Naive thymus-derived CD8-positive, alpha-beta T cell (primary cell): ENCODE data around the gene CHD3. TPM values are rescaled to one million over a fixed set of nuclear protein-coding genes. Genes with fewer than 3 reads are reported as not detected.
A peak's percentile ranks its signal among the peaks of the same experiment; 100 is the strongest.

Experiments used
- ATAC-seq, 2 donors: fragments of 150-1000 bp; cut with Tn5 transposase in 1 of 2; sonication (Bioruptor Pico), chemical (Tn5 transposase) in 1 of 2; 1 replicate in 1 of 2; 2 replicates in 1 of 2; pipeline ENCODE4 v1.10.0; 2021; ENCODE audit warnings: mild to moderate bottlenecking in 2 of 2, moderate library complexity in 2 of 2
- POLR2A ChIA-PET: fragments of 350-600 bp; sonication (Branson Sonifier 250); formaldehyde crosslinking; loops from one replicate; lab custom pipeline; 2021; ENCODE audit warnings: antibody characterized with exemption; lab: Charles Lee
- DNase-seq, 10 donors: peaks; one replicate each; pipeline versions ENCODE4 v3.0.0 to v3.0.0-alpha.2; 2020 to 2022
- H3K27ac Mint-ChIP-seq, 10 donors: one replicate each; pipeline ENCODE4 v1.8.0; 2020 to 2022; ENCODE audit warnings: mild to moderate bottlenecking in 10 of 10, mixed read lengths in 10 of 10, moderate library complexity in 4 of 10, inconsistent platforms in 1 of 10
- H3K27me3 Mint-ChIP-seq, 5 donors: one replicate each; pipeline ENCODE4 v1.8.0; 2021 to 2022; ENCODE audit warnings: mixed read lengths in 5 of 5
- H3K36me3 Mint-ChIP-seq, 3 donors: one replicate each; pipeline ENCODE4 v1.8.0; 2020 to 2022; ENCODE audit warnings: mixed read lengths in 3 of 3, mild to moderate bottlenecking in 2 of 3, inconsistent platforms in 1 of 3
- H3K4me1 Mint-ChIP-seq, 4 donors: one replicate each; pipeline ENCODE4 v1.8.0; 2021 to 2022; ENCODE audit warnings: mixed read lengths in 4 of 4
- H3K4me3 Mint-ChIP-seq, 10 donors: one replicate each; pipeline ENCODE4 v1.8.0; 2020 to 2022; ENCODE audit warnings: mild to moderate bottlenecking in 10 of 10, mixed read lengths in 10 of 10, moderate library complexity in 6 of 10, inconsistent platforms in 1 of 10
- H3K9me3 Mint-ChIP-seq, 9 donors: one replicate each; pipeline ENCODE4 v1.8.0; 2020 to 2022; ENCODE audit warnings: mixed read lengths in 9 of 9, mild to moderate bottlenecking in 3 of 9, inconsistent platforms in 1 of 9, moderate library complexity in 1 of 9
- polyA plus RNA-seq, 3 donors: library from polyadenylated mRNA; unstranded; fragments of 300-500 nt; fragmentation: Illumina TruSeq; gene quantifications; one replicate each; pipeline ENCODE4 v1.2.3, GENCODE V29; 2021
- total RNA-seq, 8 experiments: library from RNA in 2 of 8; stranded (reverse) in 2 of 8; gene quantifications; one replicate each; pipeline ENCODE4 v1.2.3 and lab custom pipeline; 2021 to 2026

CHD3 gene
- total and polyA plus RNA-seq, 5 experiments from 2014 or later: 4.3 to 281 (median 29.2) TPM

DNA sequence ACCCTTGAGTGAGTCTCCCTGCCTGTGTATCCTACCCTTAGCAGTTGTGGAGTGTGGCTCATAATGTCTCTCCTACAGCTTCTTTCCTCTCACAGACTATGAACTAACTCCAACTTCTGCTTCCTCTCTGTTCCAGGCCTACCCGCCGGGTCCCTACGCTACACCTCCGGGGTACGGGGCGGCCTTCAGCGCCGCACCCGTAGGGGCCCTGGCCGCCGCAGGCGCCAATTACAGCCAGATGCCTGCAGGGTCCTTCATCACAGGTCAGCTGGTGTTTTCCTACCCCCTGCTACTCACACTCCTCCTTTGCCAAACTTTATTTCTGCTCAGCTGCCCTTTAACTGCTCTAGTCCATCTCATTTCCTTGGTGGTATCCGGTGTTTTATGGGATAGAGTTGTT, 22.1 kb downstream of the CHD3 start:
- POLR2A ChIA-PET: interaction anchor here (0.8 kb wide), 1 partner anchor 80 kb away, joined by 4 read pairs; no protein-coding TSS in a partner anchor
- H3K27ac Mint-ChIP-seq: peak overlapping the region in 7 of 10 donors; percentile 2 to 81 (median 55)
- H3K36me3 Mint-ChIP-seq: peaks cover 0 to 63% (median 16%) of the 10 kb centered on the region in 3 donors

GRCh38 chr17:7911116-7911515, 22.5 kb downstream of the CHD3 start:
- Mint-ChIP-seq H3K36me3 (peaks cover 0 to 59% (median 16%) of the 10 kb centered on the region in 3 donors), H3K27me3 (no peaks in the 10 kb centered on the region), H3K9me3 (no peaks in the 10 kb centered on the region), H3K4me1 (peaks cover 20 to 32% (median 26%) of the 10 kb centered on the region in 4 donors), H3K27ac (peak overlapping the region in 2 of 10 donors; percentile 4 to 37), H3K4me3 (no peak overlapping the region)
- ATAC-seq: no peak
- no peak for DNase-seq
- POLR2A ChIA-PET: interaction anchor here (1.2 to 1.8 kb wide), 2 partner anchors 13 to 54 kb away, joined by 4 to 6 read pairs; partner anchors contain the start of genes CYB5D1 and NAA38

More for the DNA sequence above, 22.1 kb downstream of the CHD3 start:
- Mint-ChIP-seq H3K4me1 (peaks cover 20 to 29% (median 26%) of the 10 kb centered on the region in 4 donors), H3K4me3 (no peak overlapping the region), H3K9me3 (no peaks in the 10 kb centered on the region), H3K27me3 (no peaks in the 10 kb centered on the region)
- ATAC-seq (no peak), DNase-seq (no peak)

DNA sequence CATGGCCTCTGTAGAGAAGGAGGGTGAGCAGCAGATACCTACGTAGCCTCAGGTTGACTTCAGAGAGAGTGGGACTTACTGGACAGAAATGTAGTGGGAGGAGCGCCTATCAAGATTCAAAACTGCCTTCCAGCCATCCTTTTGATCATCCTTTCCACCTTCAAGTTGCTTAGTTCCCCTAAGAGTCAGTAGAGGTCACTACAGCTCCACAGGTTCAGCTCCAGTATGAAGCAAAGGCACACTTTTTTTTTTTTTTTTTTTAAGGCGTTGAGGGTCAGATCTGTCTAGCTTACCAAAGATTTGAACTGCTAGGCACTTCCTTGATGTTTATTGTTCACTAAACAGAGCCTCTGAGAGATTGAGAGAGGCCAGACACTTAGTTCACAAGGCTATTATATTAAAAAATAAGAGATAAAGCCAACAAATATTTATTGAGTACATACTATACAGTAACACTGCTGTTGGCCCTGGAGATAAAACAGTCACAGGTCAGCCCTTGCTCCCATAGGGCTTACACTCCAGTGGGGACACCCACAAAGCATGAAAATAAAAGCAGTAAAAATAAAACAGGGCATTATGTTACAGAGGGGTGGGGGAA, 24.4 kb downstream of the CHD3 start:
- no peaks in the 10 kb centered on the region for H3K9me3 Mint-ChIP-seq
- POLR2A ChIA-PET: interaction anchor here (0.6 to 5.5 kb wide), 11 partner anchors 9 to 298 kb away, joined by 3 to 50 read pairs (median 5); partner anchors contain the start of genes CNTROB, NAA38 and TRAPPC1
- H3K27me3 Mint-ChIP-seq: no peaks in the 10 kb centered on the region
- peaks cover 0 to 41% (median 12%) of the 10 kb centered on the region in 3 donors for H3K36me3 Mint-ChIP-seq
- H3K4me1 Mint-ChIP-seq: peaks cover 31 to 42% (median 33%) of the 10 kb centered on the region in 4 donors
- H3K4me3 Mint-ChIP-seq: peak overlapping the region in 5 of 10 donors; percentile 28 to 67 (median 39)
- H3K27ac Mint-ChIP-seq: peak overlapping the region; percentile 11 to 94 (median 76)
- DNase-seq (peak in 9 of 10 donors; percentile 23 to 77 (median 62)), ATAC-seq (peak; percentile 15 to 47)

- H3K27me3 Mint-ChIP-seq: no peaks in the 10 kb centered on the region
- POLR2A ChIA-PET: interaction anchor here (0.8 to 6.3 kb wide), 18 partner anchors 8 to 374 kb away, joined by 3 to 110 read pairs (median 6); partner anchors contain the start of genes CNTROB, CYB5D1, KCNAB3 and NAA38
- peak in 1 of 2 donors; percentile 50 for ATAC-seq
- peak overlapping the region; percentile 72 to 96 (median 94) for H3K27ac Mint-ChIP-seq
- peaks cover 0 to 21% (median 4%) of the 10 kb centered on the region in 3 donors for H3K36me3 Mint-ChIP-seq
- no peaks in the 10 kb centered on the region for H3K9me3 Mint-ChIP-seq
- peak overlapping the region; percentile 86 to 93 (median 89) for H3K4me3 Mint-ChIP-seq
- H3K4me1 Mint-ChIP-seq: peaks cover 27 to 42% (median 32%) of the 10 kb centered on the region in 4 donors
- DNase-seq: no peak
Observed at GRCh38 chr17:7915179-7915610, 26.6 kb downstream of the CHD3 start.

GRCh38 chr17:7915611-7916384, 27.2 kb downstream of the CHD3 start, which contains the start of gene RNF227:
TSS of gene RNF227 (minus strand) at chr17:7916289. CDS start at chr17:7916195, 94 bp downstream.
- no peaks in the 10 kb centered on the region for H3K9me3 Mint-ChIP-seq
- POLR2A ChIA-PET: interaction anchor here (0.6 to 6.3 kb wide), 26 partner anchors 9 to 373 kb away, joined by 3 to 110 read pairs (median 4); partner anchors contain the start of genes CNTROB, CYB5D1, KCNAB3 and NAA38
- H3K4me3 Mint-ChIP-seq: peak within 1 kb of the TSS; percentile 86 to 93 (median 90)
- peaks cover 0 to 15% (median 0%) of the 10 kb centered on the region in 3 donors for H3K36me3 Mint-ChIP-seq
- DNase-seq (peak; percentile 61 to 91 (median 80)), ATAC-seq (peak; percentile 79 to 83)
- no peaks in the 10 kb centered on the region for H3K27me3 Mint-ChIP-seq
- peaks cover 26 to 42% (median 32%) of the 10 kb centered on the region in 4 donors for H3K4me1 Mint-ChIP-seq
- peak within 1 kb of the TSS; percentile 86 to 96 (median 94) for H3K27ac Mint-ChIP-seq

GRCh38 chr17:7916385-7916682, 27.7 kb downstream of the CHD3 start:
- Mint-ChIP-seq H3K27ac (peak overlapping the region; percentile 79 to 96 (median 90)), H3K36me3 (peaks cover 0 to 9% (median 0%) of the 10 kb centered on the region in 3 donors), H3K9me3 (no peaks in the 10 kb centered on the region), H3K4me1 (peaks cover 26 to 43% (median 32%) of the 10 kb centered on the region in 4 donors), H3K27me3 (no peaks in the 10 kb centered on the region), H3K4me3 (peak overlapping the region; percentile 82 to 93 (median 88))
- ATAC-seq (no peak), DNase-seq (no peak)
- POLR2A ChIA-PET: interaction anchor here (0.6 to 6.3 kb wide), 23 partner anchors 8 to 239 kb away, joined by 3 to 110 read pairs (median 5); partner anchors contain the start of genes CNTROB, CYB5D1, KCNAB3 and NAA38

- H3K27me3 Mint-ChIP-seq: no peaks in the 10 kb centered on the region
- peaks cover 25 to 44% (median 34%) of the 10 kb centered on the region in 4 donors for H3K4me1 Mint-ChIP-seq
- ATAC-seq: no peak
- H3K27ac Mint-ChIP-seq: peak overlapping the region; percentile 79 to 96 (median 90)
- H3K4me3 Mint-ChIP-seq: peak overlapping the region; percentile 82 to 93 (median 88)
- peaks cover 0 to 5% (median 0%) of the 10 kb centered on the region in 3 donors for H3K36me3 Mint-ChIP-seq
- no peak for DNase-seq
- POLR2A ChIA-PET: interaction anchor here (0.6 to 6.3 kb wide), 13 partner anchors 14 to 231 kb away, joined by 3 to 110 read pairs (median 6); partner anchors contain the start of genes CNTROB, CYB5D1, KCNAB3 and NAA38
- H3K9me3 Mint-ChIP-seq: no peaks in the 10 kb centered on the region
Observed at GRCh38 chr17:7916808-7917207, 28.2 kb downstream of the CHD3 start.

GRCh38 chr17:7922269-7922844, 33.8 kb downstream of the CHD3 start:
- Mint-ChIP-seq H3K9me3 (no peaks in the 10 kb centered on the region), H3K4me1 (peaks cover 7 to 25% (median 21%) of the 10 kb centered on the region in 4 donors), H3K36me3 (no peaks in the 10 kb centered on the region), H3K27ac (peak overlapping the region; percentile 93 to 99 (median 96)), H3K27me3 (no peaks in the 10 kb centered on the region), H3K4me3 (peak overlapping the region; percentile 79 to 88 (median 86))
- ATAC-seq (peak; percentile 67 to 84), DNase-seq (no peak)
- POLR2A ChIA-PET: interaction anchor here (0.7 to 3.2 kb wide), 11 partner anchors 9 to 236 kb away, joined by 3 to 32 read pairs (median 4); partner anchors contain the start of genes CNTROB, TP53 and TRAPPC1

DNA sequence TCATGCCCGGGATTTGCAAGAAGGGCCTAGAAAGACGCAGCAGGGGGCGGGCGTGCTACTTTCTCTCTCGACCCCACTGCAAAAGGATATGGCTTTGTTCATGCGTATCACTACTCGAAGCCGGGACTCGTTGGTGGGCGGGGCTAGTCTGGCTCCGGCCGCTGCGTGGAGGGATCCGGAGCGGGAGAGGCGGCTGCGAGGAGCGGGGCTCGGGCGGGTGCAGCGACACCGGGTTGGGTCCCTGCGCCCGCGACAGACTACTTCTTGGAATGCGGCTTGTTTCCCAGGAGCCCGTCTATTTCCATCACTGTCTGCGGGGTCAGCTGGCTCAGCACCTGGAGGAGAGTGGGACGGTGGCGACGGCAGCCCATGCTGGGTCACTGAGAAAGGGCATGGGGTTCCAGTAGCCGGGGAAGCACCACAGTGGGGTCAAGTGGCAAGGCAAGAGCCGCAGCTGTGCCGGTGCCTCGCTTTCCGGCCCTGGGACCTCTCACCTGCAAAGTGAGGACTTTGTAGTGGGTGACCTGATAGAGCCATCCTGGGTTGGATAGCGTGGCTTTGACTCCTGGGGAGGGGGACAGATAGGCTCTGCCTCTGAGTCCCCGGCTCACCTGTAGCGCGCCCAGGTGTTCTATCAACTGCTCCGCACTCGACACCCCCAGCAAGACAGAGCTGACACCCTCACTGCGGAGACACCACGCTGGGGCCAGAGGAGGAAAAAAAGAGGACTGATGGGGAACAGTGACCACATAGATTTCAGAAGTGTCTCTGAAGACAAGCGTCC, 34.4 kb downstream of the CHD3 start:
- Mint-ChIP-seq H3K4me1 (peaks cover 9 to 27% (median 23%) of the 10 kb centered on the region in 4 donors), H3K9me3 (no peaks in the 10 kb centered on the region), H3K36me3 (peaks cover 0 to 3% (median 0%) of the 10 kb centered on the region in 3 donors), H3K4me3 (peak overlapping the region; percentile 79 to 88 (median 86)), H3K27ac (peak overlapping the region; percentile 93 to 99 (median 96)), H3K27me3 (no peaks in the 10 kb centered on the region)
- DNase-seq: peak; percentile 80 to 92 (median 84)
- POLR2A ChIA-PET: interaction anchor here (0.7 to 3.2 kb wide), 12 partner anchors 9 to 236 kb away, joined by 3 to 32 read pairs (median 4); partner anchors contain the start of genes CNTROB, TP53 and TRAPPC1
- peak; percentile 93 to 94 for ATAC-seq

- H3K4me1 Mint-ChIP-seq: peaks cover 15 to 43% (median 38%) of the 10 kb centered on the region in 4 donors
- POLR2A ChIA-PET: interaction anchor here (2.2 to 6.2 kb wide), 2 partner anchors 10 to 12 kb away, joined by 6 to 110 read pairs; partner anchors contain the start of gene RNF227
- H3K36me3 Mint-ChIP-seq: peaks cover 0 to 10% (median 0%) of the 10 kb centered on the region in 3 donors
- H3K4me3 Mint-ChIP-seq: peak overlapping the region in 1 of 10 donors; percentile 2
- no peaks in the 10 kb centered on the region for H3K9me3 Mint-ChIP-seq
- no peaks in the 10 kb centered on the region for H3K27me3 Mint-ChIP-seq
- no peak for DNase-seq
- ATAC-seq: no peak
- H3K27ac Mint-ChIP-seq: peak overlapping the region in 2 of 10 donors; percentile 2 to 17
Observed at GRCh38 chr17:7927596-7927995, 39.0 kb downstream of the CHD3 start.
